HG03442 (cell line): ENCODE data around the gene KHDC4.
"Not testable (repeated sequence)": the region's sequence is repeated elsewhere in the genome, so short reads cannot be mapped to it uniquely, and the experiment has no call there.

ENCODE experiments used
- ATAC-seq: cut with Tn5 transposase; IDR thresholded peaks from one replicate; pipeline ENCODE4 v1.9.1; 2021; ENCODE audit warnings: mild to moderate bottlenecking, moderate library complexity; ENCODE audit not compliant: unreplicated experiment

The KHDC4 gene

DNA sequence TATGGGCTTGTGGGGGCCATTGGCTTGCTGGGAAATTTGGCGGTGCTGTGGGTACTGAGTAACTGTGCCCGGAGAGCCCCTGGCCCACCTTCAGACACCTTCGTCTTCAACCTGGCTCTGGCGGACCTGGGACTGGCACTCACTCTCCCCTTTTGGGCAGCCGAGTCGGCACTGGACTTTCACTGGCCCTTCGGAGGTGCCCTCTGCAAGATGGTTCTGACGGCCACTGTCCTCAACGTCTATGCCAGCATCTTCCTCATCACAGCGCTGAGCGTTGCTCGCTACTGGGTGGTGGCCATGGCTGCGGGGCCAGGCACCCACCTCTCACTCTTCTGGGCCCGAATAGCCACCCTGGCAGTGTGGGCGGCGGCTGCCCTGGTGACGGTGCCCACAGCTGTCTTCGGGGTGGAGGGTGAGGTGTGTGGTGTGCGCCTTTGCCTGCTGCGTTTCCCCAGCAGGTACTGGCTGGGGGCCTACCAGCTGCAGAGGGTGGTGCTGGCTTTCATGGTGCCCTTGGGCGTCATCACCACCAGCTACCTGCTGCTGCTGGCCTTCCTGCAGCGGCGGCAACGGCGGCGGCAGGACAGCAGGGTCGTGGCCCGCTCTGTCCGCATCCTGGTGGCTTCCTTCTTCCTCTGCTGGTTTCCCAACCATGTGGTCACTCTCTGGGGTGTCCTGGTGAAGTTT lies 7.8 kb upstream of the KHDC4 start:
- no peak for ATAC-seq

DNA sequence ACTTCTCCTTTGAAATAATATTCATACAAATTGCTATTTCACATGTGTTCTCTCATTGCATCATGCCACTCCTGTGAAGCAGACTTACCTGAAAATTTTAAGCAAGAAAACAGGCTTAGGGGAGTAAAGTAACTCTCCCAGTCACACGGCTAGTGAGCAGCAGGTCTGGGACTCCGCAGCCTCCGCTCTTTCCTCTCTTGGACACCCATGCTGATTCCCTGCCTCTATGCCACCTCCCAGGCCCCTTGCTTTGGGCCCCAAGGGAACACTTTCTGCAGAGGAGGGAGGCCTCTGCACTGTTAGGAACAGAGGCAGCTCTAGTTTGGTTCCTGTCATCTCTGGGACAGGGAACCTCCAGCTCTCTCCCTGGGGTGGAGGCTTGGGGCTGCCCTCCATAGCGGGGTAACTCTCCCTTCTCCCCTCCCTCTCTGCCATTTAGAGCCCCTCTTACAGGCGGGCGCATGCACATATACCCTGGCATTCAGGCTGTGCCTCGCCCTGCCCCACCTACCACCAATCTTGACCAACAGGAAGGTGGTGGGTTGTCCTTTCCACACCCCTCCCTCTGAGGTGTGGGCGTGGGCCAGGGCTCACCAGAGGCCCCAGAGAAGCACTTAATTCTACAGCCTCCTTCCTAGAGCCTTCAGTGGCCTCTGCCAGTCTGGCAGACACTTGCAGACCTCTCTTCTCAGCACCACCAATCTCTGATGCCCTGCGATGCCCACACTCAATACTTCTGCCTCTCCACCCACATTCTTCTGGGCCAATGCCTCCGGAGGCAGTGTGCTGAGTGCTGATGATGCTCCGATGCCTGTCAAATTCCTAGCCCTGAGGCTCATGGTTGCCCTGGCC lies 7.0 kb upstream of the KHDC4 start, which contains the start of gene RXFP4:
TSS of gene RXFP4 (plus strand) at position 646 of the 852 bp plus-strand sequence. CDS start at position 718, 72 bp downstream.
- ATAC-seq = no peak

DNA sequence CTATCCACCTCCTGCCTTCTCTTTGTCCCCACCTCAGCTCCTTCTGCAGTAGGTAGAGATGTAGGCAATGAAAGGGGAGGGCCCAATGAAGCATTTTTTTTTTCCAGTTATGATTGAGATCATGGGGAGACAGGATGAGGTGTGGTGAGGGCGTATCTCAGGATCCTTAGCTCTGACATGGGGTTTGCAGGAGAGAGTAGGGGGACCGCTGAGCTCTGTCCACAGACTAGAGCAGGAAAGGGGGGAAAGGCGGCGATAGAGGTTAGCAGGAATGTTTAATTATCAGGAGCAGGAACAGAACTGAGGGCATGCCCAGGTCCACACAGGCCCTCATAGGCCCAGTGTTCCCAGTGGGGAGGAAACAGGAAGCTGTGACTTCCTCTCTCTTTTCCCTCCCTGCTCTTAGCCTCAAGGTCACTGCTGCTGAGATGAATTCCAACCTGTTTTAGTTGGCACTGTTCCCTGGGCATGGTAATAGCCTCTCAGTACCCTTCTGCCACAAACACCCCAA lies 6.3 kb upstream of the KHDC4 start:
- ATAC-seq = no peak

DNA sequence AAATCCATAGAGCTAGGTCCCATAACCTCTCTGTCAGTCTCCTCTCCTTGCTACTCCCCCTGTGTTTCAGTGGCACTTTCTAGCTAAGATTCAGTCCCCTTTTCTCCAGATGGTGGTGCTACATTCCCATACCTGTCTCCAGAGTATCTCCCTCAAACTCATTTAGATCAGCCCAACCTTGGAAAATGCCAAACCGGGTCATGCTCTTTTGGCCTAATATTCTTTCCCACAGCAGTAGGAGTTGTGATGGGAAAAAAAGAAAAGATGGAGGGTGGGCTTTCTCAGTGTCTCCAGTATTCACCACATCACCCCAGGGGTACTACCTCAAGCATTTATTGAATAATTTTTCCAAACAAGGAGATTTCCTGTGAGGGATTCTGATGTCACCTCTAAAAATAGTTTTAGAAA lies 4.0 kb upstream of the KHDC4 start:
- ATAC-seq = no peak

GRCh38 chr1:155934936-155935590 lies 850 bp upstream of the KHDC4 start:
- ATAC-seq = no peak

GRCh38 chr1:155933591-155934096 lies 569 bp downstream of the KHDC4 start:
- no peak for ATAC-seq

DNA sequence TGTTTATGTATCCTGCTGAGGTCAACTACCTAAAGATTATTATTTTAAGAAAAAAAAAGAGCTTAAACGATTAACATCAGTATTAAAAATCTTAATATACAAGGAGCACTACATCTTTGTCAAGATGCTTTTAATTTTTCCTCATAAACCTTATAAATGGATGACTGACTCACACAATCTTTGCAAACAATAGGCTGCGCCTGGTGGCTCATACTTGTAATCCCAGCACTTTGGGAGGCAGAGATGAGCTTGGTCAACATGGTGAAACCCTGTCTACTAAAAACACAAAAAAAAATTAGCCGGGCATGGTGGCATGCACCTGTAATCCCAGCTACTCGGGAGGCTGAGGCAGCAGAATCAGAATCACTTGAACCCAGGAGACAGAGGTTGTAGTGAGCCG lies 1.7 kb downstream of the KHDC4 start:
- ATAC-seq = no peak

DNA sequence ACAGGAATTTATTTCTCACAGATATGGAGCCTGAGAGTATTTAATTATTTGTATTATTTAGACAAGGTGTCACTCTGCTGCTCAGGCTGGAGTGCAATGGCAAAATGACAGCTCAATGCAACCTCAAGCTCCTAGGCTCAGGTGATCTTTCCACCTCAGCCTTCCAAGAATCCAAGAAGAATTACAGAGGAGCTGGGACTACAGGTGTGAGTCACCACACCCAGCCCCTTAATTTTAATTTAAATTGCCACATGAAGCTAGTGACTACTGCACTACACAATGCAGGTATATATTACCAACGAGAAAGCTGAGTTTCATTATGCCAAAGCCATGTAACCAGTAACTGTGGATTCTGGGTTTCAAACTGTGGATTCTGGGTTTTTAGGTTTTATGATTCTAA lies 2.1 kb downstream of the KHDC4 start:
- no peak for ATAC-seq

- ATAC-seq = no peak
Measured at GRCh38 chr1:155931332-155932038, 2.7 kb downstream of the KHDC4 start.

DNA sequence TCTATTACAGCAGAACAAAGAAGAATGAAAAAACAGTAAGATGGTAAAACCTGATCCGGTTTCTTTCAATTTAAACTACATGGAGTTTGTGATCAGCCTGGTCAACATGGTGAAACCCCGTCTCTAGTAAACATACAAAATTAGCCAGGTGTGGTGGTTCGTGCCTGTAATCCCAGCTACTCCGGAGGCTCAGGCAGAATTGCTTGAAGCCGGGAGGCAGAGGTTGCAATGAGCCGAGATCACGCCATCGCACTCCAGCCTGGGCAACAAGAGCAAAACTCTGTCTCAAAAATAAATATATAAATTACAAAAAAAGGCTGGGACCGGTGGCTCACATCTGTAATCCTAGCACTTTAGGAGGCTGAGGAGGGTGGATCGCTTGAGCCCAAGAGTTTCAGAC lies 3.5 kb downstream of the KHDC4 start:
- ATAC-seq = not testable (repeated sequence)

DNA sequence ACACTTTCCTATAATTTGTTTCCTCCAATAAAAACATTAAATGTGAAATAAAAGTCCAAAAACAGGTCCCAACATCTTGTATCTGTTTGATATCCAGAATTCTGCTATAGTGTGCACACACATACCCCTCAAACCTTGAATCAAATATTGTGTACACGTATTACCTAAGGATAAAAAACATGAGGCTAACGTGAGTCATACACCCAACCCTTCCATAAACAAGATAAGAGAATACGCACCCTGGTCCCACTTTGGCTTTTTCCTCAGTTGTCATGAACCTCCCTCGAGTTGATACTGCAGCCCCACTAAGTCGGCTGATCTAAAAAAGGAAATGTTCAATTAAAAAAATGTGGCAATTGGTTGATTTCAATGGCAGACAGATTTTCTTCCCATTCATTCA lies 5.2 kb downstream of the KHDC4 start:
- ATAC-seq = no peak

DNA sequence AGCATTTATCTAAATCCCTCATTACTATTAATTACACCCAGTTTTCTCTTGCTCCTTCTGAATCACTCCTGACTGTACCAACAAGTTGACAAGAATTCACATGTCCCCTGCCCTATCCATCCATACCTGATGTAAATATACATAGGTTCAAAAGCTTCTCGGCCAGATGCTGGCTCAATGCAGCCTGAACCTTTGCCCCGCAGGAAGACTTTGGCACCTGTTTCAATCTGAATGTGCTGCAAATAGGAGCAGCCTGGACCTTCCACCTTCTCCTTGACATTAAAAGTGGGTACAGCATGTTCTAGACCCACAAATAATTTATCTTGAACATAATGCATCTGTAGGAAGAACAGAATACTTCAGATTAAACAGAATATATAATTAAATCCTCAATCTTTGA lies 8.7 kb downstream of the KHDC4 start:
- ATAC-seq = no peak

DNA sequence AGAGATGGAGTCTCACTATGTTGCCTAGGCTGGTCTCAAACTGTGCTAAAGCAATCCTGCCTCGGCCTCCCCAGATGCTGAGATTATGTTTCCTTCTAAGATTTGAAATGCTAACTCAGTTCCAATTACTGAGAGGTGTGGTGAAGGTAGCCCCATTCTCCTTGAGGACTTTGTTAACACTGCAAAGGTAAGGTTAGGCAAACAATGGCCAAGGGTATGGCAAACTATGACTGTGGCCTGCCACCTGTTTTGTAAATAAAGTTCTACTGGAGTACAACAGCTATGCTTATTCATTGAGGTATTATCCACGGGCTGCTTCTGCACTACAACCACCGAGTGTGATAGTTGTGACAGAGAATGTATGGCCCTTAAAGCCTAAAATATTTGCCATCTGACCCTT lies 13.5 kb downstream of the KHDC4 start:
- no peak for ATAC-seq

DNA sequence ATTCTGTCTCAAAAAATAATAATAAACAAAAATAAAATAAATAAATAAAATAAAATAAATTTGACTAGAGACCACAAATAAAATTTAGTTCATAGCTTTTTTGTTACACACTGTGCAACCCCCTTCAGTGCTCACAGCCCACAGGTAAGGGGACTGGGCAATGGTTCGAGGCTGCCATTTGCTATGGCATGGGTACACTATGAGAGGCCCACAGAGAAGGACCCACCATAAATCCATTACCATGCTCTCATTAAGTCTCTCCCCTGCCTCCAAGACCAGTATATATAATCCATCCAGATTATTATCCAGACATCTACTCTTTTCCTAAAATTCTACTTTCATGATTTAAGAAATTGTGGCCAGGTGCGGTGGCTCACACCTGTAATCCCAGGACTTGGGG lies 14.4 kb downstream of the KHDC4 start:
- no peak for ATAC-seq

- ATAC-seq = no peak
Measured at GRCh38 chr1:155918660-155919059, 15.6 kb downstream of the KHDC4 start.

DNA sequence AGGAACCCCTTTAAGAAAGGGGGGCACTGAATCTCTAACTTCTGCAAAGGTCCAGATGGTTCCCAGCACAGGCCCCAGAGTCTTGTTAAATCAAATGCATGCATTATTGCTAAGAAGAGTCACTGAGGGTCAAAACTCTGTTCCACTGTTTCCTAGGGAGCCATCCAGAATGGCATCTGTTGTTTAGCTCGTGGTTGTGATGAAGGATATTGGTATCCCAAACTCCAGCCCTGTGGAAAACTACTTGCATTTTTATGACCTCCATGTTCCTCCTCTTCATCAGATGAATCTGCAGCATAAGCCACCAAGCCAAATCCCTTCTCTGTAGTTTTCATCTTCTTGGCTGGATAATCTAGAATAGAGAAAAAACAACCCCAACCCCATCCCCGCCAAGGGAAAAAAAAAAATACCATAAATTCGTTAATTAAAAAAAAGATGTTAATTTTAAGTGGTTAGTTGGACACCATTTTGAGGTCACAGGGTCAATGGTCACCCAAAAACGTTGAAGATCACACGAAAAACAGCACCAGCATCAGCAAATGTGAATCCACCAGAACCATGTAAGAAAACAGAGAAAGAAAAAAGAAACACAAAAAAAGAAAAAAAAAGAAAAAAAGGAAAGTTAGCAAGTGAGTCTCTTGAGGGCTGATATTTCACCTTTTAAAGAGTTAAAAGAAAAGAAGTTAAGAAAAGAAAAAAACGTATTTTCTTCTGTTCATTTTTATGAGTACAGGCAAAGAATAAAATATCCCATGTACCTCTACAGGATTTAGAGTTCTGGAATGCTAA lies 20.1 kb downstream of the KHDC4 start:
- no peak for ATAC-seq

DNA sequence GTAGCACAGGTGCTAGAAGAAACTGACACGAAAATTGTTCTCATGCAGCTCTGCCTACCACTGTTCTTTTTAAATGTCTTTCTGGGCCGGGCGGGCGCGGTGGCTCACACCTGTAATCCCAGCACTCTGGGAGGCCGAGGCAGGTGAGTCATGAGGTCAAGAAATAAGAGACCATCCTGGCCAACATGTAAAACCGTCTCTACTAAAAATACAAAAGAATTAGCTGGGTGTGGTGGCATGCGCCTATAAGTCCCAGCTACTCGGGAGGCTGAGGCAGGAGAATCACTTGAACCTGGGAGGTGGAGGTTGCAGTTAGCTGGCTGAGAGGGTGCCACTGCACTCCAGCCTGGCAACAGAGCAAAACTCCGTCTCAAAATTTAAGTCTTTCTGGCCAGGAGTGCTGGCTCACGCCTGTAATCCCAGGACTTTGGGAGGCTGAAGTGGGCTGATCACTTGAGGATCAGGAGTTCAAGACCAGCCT lies 22.1 kb downstream of the KHDC4 start:
- no peak for ATAC-seq

GRCh38 chr1:155911156-155912055 lies 22.8 kb downstream of the KHDC4 start, which contains the start of gene RIT1:
TSS of gene RIT1 (minus strand) at chr1:155911349. CDS start at chr1:155910761, 588 bp downstream.
- ATAC-seq = peak; percentile 70
